GM12878 (cell line): ENCODE results near the gene NR1D2. TPM values are rescaled to one million over a fixed set of nuclear protein-coding genes. Genes with fewer than 3 reads are reported as not detected.

ENCODE experiments used
- ATAC-seq: fragments of 200-7000 bp; cut with Tn5 transposase; 3 replicates; pipeline ENCODE4 v1.9.1; 2020; ENCODE audit warnings: mild to moderate bottlenecking, moderate library complexity
- BruUV-seq: library from RNA; stranded (reverse); fragments of 400-500 nt; replicated peaks from 2 replicates; lab custom pipeline; 2021; lab: Mats Ljungman, UMichigan
- CTCF ChIA-PET: fragments of 300-600 bp; sonication (Branson Sonifier 250); formaldehyde crosslinking; extraction: SDS; loops from one replicate; lab custom pipeline; 2021; ENCODE audit warnings: inconsistent platforms; lab: Yijun Ruan, JAX
- POLR2A ChIA-PET: fragments of 350-600 bp; formaldehyde crosslinking; extraction: SDS; loops from one replicate; lab custom pipeline; 2021; ENCODE audit warnings: inconsistent platforms; lab: Charles Lee
- RAD21 ChIA-PET: fragments of 300-600 bp; sonication (Branson Sonifier 250); formaldehyde crosslinking; loops from one replicate; lab custom pipeline; 2023; ENCODE audit warnings: antibody characterized with exemption; ENCODE audit not compliant: unreplicated experiment; lab: Charles Lee
- SMC1A ChIA-PET: fragments of 300-600 bp; sonication (Branson Sonifier 250); formaldehyde crosslinking; loops from one replicate; lab custom pipeline; 2023; ENCODE audit not compliant: unreplicated experiment, uncharacterized antibody; lab: Charles Lee
- DNase-seq: peaks from one replicate; pipeline ENCODE4 v3.0.0-alpha.2; 2011; ENCODE audit warnings: low read depth, low spot score
- FAIRE-seq: peaks from 3 replicates; lab custom pipeline; 2011; peaks lifted over from hg19 to GRCh38; lab: Jason Lieb, UNC
- H2AFZ ChIP-seq: 2 replicates; pipeline ENCODE4 v1.6.0; 2011; ENCODE audit warnings: low read depth, low read length, control low read depth; ENCODE audit not compliant: control insufficient read depth
- H3K27ac ChIP-seq: 2 replicates; pipeline ENCODE4 v1.5.1; 2011; ENCODE audit warnings: control low read depth; ENCODE audit not compliant: control insufficient read depth, insufficient read depth
- H3K27me3 ChIP-seq, 2 experiments: replicated peaks in 1 of 2; 2 replicates each; pipeline versions ENCODE4 v1.6.0 to v1.6.1; 2011; ENCODE audit warnings: low read length in 1 of 2; ENCODE audit not compliant: control insufficient read depth in 2 of 2, insufficient read depth in 2 of 2
- H3K36me3 ChIP-seq, 2 experiments: 2 replicates each; pipeline ENCODE4 v1.5.1; 2011; ENCODE audit warnings: low read length in 1 of 2; ENCODE audit not compliant: control insufficient read depth in 2 of 2, insufficient read depth in 2 of 2
- H3K4me1 ChIP-seq: 2 replicates; pipeline ENCODE4 v1.6.1; 2011; ENCODE audit warnings: mild to moderate bottlenecking, low read length, moderate library complexity, mixed read lengths; ENCODE audit not compliant: control insufficient read depth, insufficient read depth
- H3K4me2 ChIP-seq: 2 replicates; pipeline ENCODE4 v1.6.0; 2011; ENCODE audit warnings: control low read depth; ENCODE audit not compliant: control insufficient read depth, insufficient read depth
- H3K4me3 ChIP-seq: fragments of 200-600 bp; sonication (generic); 2 replicates; pipeline ENCODE4 v1.5.1; 2016
- H3K79me2 ChIP-seq: 2 replicates; pipeline ENCODE4 v1.6.0; 2011; ENCODE audit warnings: low read length; ENCODE audit not compliant: control insufficient read depth, insufficient read depth
- H3K9ac ChIP-seq: 2 replicates; pipeline ENCODE4 v1.8.0; 2011; ENCODE audit warnings: low read length, control low read depth, mixed read lengths; ENCODE audit not compliant: control insufficient read depth, insufficient read depth
- H3K9me3 ChIP-seq: replicated peaks from 3 replicates; pipeline ENCODE4 v1.5.1; 2011; ENCODE audit warnings: mild to moderate bottlenecking, low read length; ENCODE audit not compliant: control insufficient read depth, insufficient read depth
- H4K20me1 ChIP-seq: 2 replicates; pipeline ENCODE4 v1.6.0; 2011; ENCODE audit not compliant: control insufficient read depth, insufficient read depth
- ASH2L ChIP-seq: fragments of 300-600, 200-600 bp; sonication (generic); IDR thresholded peaks from 2 replicates; pipeline ENCODE4 v1.6.1; 2017; ENCODE audit warnings: low read depth, mild to moderate bottlenecking, borderline replicate concordance
- CBX5 ChIP-seq: sonication (generic); IDR thresholded peaks from 2 replicates; pipeline ENCODE4 v1.6.1; 2016; ENCODE audit warnings: low read depth, moderate library complexity, mild to moderate bottlenecking, inconsistent platforms
- CHD4 ChIP-seq: fragments of 200-600 bp; sonication (generic); IDR thresholded peaks from 2 replicates; pipeline ENCODE4 v1.6.1; 2016; ENCODE audit warnings: mild to moderate bottlenecking
- CTCF ChIP-seq, 3 experiments: IDR thresholded peaks in 2 of 3; conservative IDR thresholded peaks in 1 of 3; 2 replicates each; pipeline ENCODE4 v1.5.1; 2011; ENCODE audit warnings: low read depth in 3 of 3, low read length in 3 of 3, mild to moderate bottlenecking in 3 of 3, control low read depth in 2 of 3, moderate library complexity in 2 of 3, inconsistent platforms in 1 of 3, mixed read lengths in 1 of 3; ENCODE audit not compliant: control insufficient read depth in 2 of 3, insufficient read depth in 1 of 3; ENCODE audit errors: extremely low read depth in 1 of 3
- DPF2 ChIP-seq: fragments of 450-650 bp; IDR thresholded peaks from 2 replicates; pipeline ENCODE4 v1.6.1; 2017; ENCODE audit warnings: mild to moderate bottlenecking
- IKZF2 ChIP-seq, 2 experiments: fragments of 450-650 bp; IDR thresholded peaks; 2 replicates each; pipeline ENCODE4 v1.6.1; 2017; ENCODE audit warnings: mild to moderate bottlenecking in 2 of 2, moderate library complexity in 2 of 2
- KAT2A ChIP-seq: conservative IDR thresholded peaks from 2 replicates; pipeline ENCODE4 v1.6.1; 2011; ENCODE audit warnings: low read depth, low read length; ENCODE audit not compliant: control insufficient read depth
- MEF2A ChIP-seq: IDR thresholded peaks from 2 replicates; pipeline ENCODE4 v1.6.1; 2011; ENCODE audit warnings: low read depth, mild to moderate bottlenecking, low read length, moderate library complexity; ENCODE audit not compliant: insufficient read depth
- RELA ChIP-seq: fragments of 450-650 bp; IDR thresholded peaks from 2 replicates; pipeline ENCODE4 v1.8.0; 2014; ENCODE audit warnings: borderline replicate concordance; ENCODE audit not compliant: partially characterized antibody
- SIN3A ChIP-seq: IDR thresholded peaks from 2 replicates; pipeline ENCODE4 v1.6.1; 2012; ENCODE audit warnings: low read depth, low read length, improper control_type of control experiment
- SMC3 ChIP-seq: IDR thresholded peaks from 2 replicates; pipeline ENCODE4 v1.6.1; 2011; ENCODE audit warnings: low read length, improper control_type of control experiment, borderline replicate concordance
- YBX1 ChIP-seq: fragments of 450-650 bp; IDR thresholded peaks from 2 replicates; pipeline ENCODE4 v1.6.1; 2016; ENCODE audit warnings: antibody characterized with exemption
- WGBS: methylation state at CpG from one replicate; pipeline ENCODE4 v1.1.6; 2016; ENCODE audit warnings: low lambda C conversion rate; ENCODE audit not compliant: insufficient replicate concordance, insufficient coverage; ENCODE audit errors: missing lambda C conversion rate; 5-methylcytosine and 5-hydroxymethylcytosine counted together
- in situ Hi-C: fragments of 300-500 bp; cut with MboI; formaldehyde crosslinking; loops from 9 replicates; pipeline ENCODE4 v1.14.3; 2018; ENCODE audit warnings: mixed read lengths
- intact Hi-C: fragments of 100-400 bp; cut with micrococcal nuclease; formaldehyde crosslinking; loops from one replicate; pipeline ENCODE4 v1.14.2; 2022; ENCODE audit not compliant: unreplicated experiment
- polyA plus RNA-seq, 11 experiments: library from polyadenylated mRNA; depleted of rRNA in 4 of 11; unstranded in 6 of 11; stranded (reverse) in 5 of 11; fragments of >200 nt; fragmentation: Nextera tagmentation in 4 of 11; fragmentation: Illumina TruSeq in 1 of 11; extraction: Ambion mirVana in 4 of 11; extraction: Trizol in 1 of 11; gene quantifications; 1 replicate in 1 of 11; 2 replicates in 10 of 11; pipeline versions ENCODE4 v1.2.1 to v1.2.3, GENCODE V29; 2011 to 2016; ENCODE audit warnings: inconsistent platforms in 2 of 11, missing spikeins in 2 of 11, low read depth in 1 of 11
- total RNA-seq, 4 experiments: library from RNA; depleted of rRNA in 3 of 4; stranded (reverse); fragments of >200 nt in 3 of 4; fragmentation: Illumina TruSeq in 1 of 4; extraction: Trizol in 1 of 4; gene quantifications; 2 replicates each; pipeline versions ENCODE4 v1.2.1 to v1.2.3, GENCODE V29; 2013 to 2021
- TF ChIP-seq, protein P1 (sequence below): fragments of 450-650 bp; formaldehyde crosslinking; IDR thresholded peaks from 2 replicates; pipeline ENCODE4 v1.4.0; 2022; ENCODE audit warnings: mild to moderate bottlenecking, moderate library complexity
- TF ChIP-seq, protein P2 (sequence below): fragments of 450-650 bp; IDR thresholded peaks from 2 replicates; pipeline ENCODE4 v1.6.1; 2017; ENCODE audit warnings: low read depth, mild to moderate bottlenecking, moderate library complexity

NR1D2 gene
- total and polyA plus RNA-seq, 10 of the 15 experiments (the other 5 are each of a cell fraction or from before 2014, with no cell fraction given) = 0.67 to 5.3 (median 2.6) TPM

DNA sequence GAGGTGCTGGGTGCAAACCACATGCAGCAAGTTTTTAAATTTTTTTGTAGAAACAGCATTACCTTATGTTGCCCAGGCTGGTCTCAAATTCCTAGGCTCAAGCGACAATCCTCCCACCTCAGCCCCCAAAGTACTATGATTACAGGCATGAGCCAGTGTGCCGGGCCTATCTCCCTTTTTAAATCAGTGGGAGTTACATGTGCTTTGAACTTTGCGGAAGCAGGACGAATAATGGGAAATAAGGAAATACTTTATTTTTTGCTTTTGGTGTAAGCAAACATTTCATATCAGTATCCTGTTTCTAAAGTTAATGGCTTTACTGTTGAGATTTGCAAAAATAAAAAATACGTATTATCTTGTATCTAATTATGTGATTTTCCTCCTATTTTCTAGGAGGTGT is 9.1 kb downstream of the NR1D2 start:
- intact Hi-C loops (loop anchor here (5.0 kb wide), 1 partner anchor 147 kb away; the partner anchor contains the start of gene UBE2E1), in situ Hi-C loops (no loop called here)
- no peaks in the 10 kb centered on the region for H3K27me3 ChIP-seq
- ChIA-PET SMC1A (interaction anchor here (0.9 to 1.6 kb wide), 3 partner anchors 38 to 120 kb away, joined by 3 to 4 read pairs (median 3); no protein-coding TSS in a partner anchor), CTCF (interaction anchor here (0.9 to 1.5 kb wide), 3 partner anchors 14 to 899 kb away, joined by 3 read pairs; no protein-coding TSS in a partner anchor), RAD21 (interaction anchor here (1.0 kb wide), 1 partner anchor 37 kb away, joined by 3 read pairs; the partner anchor contains the start of genes NKIRAS1 and RPL15), POLR2A (interaction anchor here (0.7 kb wide), 1 partner anchor 117 kb away, joined by 3 read pairs; no protein-coding TSS in a partner anchor)
- no peak overlapping the region for H2AFZ ChIP-seq
- peaks cover 15% of the 10 kb centered on the region for H3K4me1 ChIP-seq
- BruUV-seq = no TSS peak
- H3K79me2 ChIP-seq = peaks cover 13% of the 10 kb centered on the region
- H3K27ac ChIP-seq = no peak overlapping the region
- no peak overlapping the region for H3K4me2 ChIP-seq
- H3K36me3 ChIP-seq = no peaks in the 10 kb centered on the region
- H4K20me1 ChIP-seq = no peaks in the 10 kb centered on the region
- no peak overlapping the region for H3K9ac ChIP-seq
- H3K4me3 ChIP-seq = no peak overlapping the region
- H3K9me3 ChIP-seq = no peaks in the 10 kb centered on the region
- WGBS = over 99% methylated on average over 5 of the region's 5 CpGs
- no peak for ATAC-seq
- no peak for DNase-seq
- FAIRE-seq = no peak
- TF ChIP-seq SIN3A = no peak
- TF ChIP-seq IKZF2 (IDR thresholded peaks at IDR 0.05) = no peak
- no peak for TF ChIP-seq MEF2A
- TF ChIP-seq, protein P1, sequence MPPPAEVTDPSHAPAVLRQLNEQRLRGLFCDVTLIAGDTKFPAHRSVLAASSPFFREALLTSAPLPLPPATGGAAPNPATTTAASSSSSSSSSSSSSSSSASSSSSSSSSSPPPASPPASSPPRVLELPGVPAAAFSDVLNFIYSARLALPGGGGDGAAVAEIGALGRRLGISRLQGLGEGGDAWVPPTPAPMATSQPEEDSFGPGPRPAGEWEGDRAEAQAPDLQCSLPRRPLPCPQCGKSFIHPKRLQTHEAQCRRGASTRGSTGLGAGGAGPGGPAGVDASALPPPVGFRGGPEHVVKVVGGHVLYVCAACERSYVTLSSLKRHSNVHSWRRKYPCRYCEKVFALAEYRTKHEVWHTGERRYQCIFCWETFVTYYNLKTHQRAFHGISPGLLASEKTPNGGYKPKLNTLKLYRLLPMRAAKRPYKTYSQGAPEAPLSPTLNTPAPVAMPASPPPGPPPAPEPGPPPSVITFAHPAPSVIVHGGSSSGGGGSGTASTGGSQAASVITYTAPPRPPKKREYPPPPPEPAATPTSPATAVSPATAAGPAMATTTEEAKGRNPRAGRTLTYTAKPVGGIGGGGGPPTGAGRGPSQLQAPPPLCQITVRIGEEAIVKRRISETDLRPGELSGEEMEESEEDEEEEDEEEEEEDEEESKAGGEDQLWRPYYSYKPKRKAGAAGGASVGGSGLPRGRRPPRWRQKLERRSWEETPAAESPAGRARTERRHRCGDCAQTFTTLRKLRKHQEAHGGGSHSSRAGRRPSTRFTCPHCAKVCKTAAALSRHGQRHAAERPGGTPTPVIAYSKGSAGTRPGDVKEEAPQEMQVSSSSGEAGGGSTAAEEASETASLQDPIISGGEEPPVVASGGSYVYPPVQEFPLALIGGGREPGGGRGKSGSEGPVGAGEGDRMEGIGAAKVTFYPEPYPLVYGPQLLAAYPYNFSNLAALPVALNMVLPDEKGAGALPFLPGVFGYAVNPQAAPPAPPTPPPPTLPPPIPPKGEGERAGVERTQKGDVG = no peak
- no peak for TF ChIP-seq ASH2L
- TF ChIP-seq RELA = no peak
- TF ChIP-seq CTCF (IDR thresholded peaks at IDR 0.05 in 2 of 3, conservative IDR thresholded peaks at IDR 0.05 in 1 of 3; ENCODE audit: control insufficient read depth in 2 of 3, extremely low read depth in 1 of 3, insufficient read depth in 1 of 3, low read depth in 3 of 3, low read length in 3 of 3) = no peak
- no peak for TF ChIP-seq KAT2A
- TF ChIP-seq CHD4 = no peak
- no peak for TF ChIP-seq DPF2
- no peak for TF ChIP-seq SMC3
- TF ChIP-seq, protein P2, sequence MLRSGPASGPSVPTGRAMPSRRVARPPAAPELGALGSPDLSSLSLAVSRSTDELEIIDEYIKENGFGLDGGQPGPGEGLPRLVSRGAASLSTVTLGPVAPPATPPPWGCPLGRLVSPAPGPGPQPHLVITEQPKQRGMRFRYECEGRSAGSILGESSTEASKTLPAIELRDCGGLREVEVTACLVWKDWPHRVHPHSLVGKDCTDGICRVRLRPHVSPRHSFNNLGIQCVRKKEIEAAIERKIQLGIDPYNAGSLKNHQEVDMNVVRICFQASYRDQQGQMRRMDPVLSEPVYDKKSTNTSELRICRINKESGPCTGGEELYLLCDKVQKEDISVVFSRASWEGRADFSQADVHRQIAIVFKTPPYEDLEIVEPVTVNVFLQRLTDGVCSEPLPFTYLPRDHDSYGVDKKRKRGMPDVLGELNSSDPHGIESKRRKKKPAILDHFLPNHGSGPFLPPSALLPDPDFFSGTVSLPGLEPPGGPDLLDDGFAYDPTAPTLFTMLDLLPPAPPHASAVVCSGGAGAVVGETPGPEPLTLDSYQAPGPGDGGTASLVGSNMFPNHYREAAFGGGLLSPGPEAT = no peak
- TF ChIP-seq CBX5 = no peak
- no peak for TF ChIP-seq YBX1
